ENCODE measurements around the gene PPP1R1B. TPM values are rescaled to one million over a fixed set of nuclear protein-coding genes. Genes with fewer than 3 reads are reported as not detected.

PPP1R1B gene
- total RNA-seq: 10 to 100 TPM in 1 of 4 donors, under 1 TPM in 3; 0.26 to 22.0 (median 0.68) TPM

DNA sequence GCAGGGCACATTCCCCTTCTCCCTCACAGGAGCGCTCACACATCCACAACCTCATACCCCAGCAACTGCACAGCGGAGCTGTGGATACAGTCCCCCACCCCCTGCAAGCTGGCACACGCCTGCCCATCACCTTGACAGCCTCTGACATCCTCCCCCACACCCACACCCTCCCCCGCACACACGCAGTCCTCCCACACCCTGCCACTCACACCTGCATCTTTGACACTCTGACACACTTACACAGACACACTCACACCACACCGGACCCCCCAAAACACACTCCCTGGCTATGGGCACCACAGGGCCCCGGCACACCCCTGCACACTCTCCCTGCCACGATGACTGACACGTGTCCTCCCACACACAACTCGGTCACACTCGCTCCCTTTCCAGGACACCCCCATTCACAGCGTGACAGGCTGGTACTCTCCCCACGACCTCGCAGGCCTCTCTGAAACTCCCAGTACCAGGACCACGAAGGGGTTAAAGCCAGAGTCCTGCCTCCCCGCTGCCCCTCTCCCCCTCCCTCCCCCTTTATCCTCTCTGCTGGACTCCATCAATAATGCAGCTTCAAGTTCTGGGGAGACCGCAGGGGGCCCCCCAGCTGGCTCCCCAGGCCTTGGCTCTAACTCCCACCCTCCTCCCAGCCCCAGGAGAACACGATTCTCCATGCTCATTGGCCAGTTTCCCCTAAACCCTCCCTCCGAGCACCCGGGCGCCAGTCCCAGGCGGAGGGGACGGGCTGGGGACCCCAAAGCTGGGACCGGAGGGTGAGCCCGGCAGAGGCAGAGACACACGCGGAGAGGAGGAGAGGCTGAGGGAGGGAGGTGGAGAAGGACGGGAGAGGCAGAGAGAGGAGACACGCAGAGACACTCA is at the start of gene PPP1R1B:
TSS of gene PPP1R1B (plus strand) at position 782 of the 876 bp plus-strand sequence. CDS start 441 bp downstream, outside the sequence.
- intact Hi-C loops (cut with DNase I; ENCODE audit: low total_unique reads): loop anchor here (10.0 kb wide), 1 partner anchor 72 kb away; no protein-coding TSS in a partner anchor
- TF ChIP-seq, protein P1, sequence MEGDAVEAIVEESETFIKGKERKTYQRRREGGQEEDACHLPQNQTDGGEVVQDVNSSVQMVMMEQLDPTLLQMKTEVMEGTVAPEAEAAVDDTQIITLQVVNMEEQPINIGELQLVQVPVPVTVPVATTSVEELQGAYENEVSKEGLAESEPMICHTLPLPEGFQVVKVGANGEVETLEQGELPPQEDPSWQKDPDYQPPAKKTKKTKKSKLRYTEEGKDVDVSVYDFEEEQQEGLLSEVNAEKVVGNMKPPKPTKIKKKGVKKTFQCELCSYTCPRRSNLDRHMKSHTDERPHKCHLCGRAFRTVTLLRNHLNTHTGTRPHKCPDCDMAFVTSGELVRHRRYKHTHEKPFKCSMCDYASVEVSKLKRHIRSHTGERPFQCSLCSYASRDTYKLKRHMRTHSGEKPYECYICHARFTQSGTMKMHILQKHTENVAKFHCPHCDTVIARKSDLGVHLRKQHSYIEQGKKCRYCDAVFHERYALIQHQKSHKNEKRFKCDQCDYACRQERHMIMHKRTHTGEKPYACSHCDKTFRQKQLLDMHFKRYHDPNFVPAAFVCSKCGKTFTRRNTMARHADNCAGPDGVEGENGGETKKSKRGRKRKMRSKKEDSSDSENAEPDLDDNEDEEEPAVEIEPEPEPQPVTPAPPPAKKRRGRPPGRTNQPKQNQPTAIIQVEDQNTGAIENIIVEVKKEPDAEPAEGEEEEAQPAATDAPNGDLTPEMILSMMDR (IDR thresholded peaks at IDR 0.05): no peak
- TF ChIP-seq POLR2A (IDR thresholded peaks at IDR 0.05): no peak
- no peak within 1 kb of the TSS for H3K27ac ChIP-seq
- no peaks in the 10 kb centered on the region for H3K36me3 ChIP-seq
- no peak for DNase-seq
- H3K4me3 ChIP-seq: no peak within 1 kb of the TSS
- H3K9me3 ChIP-seq: no peaks in the 10 kb centered on the region
- peaks cover 0 to 13% of the 10 kb centered on the region in 2 donors for H3K4me1 ChIP-seq
- peaks cover 22% of the 10 kb centered on the region in 2 donors for H3K27me3 ChIP-seq

DNA sequence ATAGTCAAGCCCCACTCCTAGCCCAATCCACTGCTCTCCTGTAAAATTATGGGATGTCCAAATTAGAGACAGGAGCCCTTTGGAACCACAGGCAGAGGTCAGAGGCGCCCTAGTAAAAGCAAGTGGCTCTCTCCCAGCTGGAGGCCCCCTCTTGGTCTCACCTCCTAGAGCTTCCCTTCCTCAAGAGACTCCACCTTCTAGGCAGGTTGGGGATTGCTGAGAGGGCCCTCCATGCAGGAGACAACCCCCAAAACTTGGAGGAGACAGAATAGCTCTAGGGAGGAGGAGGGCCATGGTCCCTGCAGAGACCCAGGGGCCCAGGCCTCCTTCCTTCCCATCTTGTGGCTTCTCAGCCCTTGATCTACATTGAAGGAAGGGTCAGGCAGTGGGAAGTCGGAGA is 48.5 kb upstream of the PPP1R1B start:
- intact Hi-C loops (cut with DNase I; ENCODE audit: low total_unique reads): no loop called here
- no peak for TF ChIP-seq POLR2A (IDR thresholded peaks at IDR 0.05)
- TF ChIP-seq, protein P1 (IDR thresholded peaks at IDR 0.05): no peak
- Histone ChIP-seq H3K4me1 (no peaks in the 10 kb centered on the region), H3K4me3 (no peak overlapping the region), H3K27ac (no peak overlapping the region), H3K36me3 (no peaks in the 10 kb centered on the region), H3K27me3 (no peaks in the 10 kb centered on the region), H3K9me3 (no peaks in the 10 kb centered on the region)
- no peak for DNase-seq

DNA sequence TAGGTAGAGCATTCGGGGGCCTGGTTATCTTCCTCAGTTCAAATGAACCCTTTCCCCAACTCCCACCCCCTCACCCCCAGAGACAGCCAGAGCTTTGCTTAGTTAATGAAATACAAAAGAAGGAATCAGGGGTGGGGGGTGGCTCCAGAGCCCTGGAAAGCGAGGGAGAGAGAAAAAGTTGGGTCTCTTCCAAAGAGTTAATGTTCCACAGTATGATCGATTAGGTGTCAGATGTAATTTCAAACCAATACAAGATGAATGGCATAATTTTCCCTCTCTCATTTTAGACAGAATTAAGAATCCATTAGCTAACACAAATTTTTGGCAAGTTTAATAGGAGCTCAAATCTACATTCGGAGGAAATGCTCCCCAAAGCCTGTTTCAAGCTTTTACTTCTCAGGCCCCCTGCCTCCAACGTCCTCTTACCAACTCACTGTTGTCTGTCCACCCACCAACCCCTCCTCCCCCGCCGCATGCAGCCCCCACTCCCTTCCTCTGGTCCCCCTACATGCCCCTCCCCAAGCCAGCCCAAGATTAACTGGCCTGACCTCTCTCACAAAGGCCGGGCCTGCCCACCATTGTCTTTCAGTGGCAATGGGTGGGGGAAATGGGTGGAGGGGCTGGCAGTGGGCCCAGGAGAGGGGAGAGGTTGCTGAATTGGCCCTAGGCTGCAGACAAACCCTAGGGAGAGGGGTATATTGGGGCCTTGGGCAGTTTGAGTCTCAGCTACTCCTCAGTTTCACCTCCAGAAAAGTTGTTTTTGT is 47.3 kb upstream of the PPP1R1B start:
- Histone ChIP-seq H3K27me3 (no peaks in the 10 kb centered on the region), H3K27ac (no peak overlapping the region), H3K4me1 (no peaks in the 10 kb centered on the region), H3K4me3 (no peak overlapping the region), H3K9me3 (no peaks in the 10 kb centered on the region), H3K36me3 (no peaks in the 10 kb centered on the region)
- TF ChIP-seq POLR2A (IDR thresholded peaks at IDR 0.05): no peak
- TF ChIP-seq, protein P1 (IDR thresholded peaks at IDR 0.05): no peak
- peak in 1 of 2 donors; percentile 23 for DNase-seq
- intact Hi-C loops (cut with DNase I; ENCODE audit: low total_unique reads): no loop called here

DNA sequence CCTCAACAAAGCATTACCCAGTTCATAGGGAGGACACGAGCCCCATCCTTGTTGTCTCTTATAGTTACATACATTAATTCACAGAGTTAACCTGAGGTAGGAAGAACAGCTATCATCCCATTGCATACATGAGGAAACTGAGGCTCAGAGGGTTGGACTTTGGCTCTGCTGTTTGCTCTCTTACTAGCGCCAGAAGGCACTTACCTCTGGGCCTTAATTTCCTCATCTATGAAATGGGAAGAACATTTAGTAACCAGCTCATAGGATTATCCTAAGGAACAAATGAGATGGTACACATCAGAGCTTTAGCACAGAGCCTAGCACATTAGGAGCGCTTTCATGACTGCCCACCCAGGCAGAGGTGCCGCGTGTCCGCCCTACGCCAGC is 46.7 kb upstream of the PPP1R1B start:
- intact Hi-C loops (cut with DNase I; ENCODE audit: low total_unique reads): no loop called here
- no peaks in the 10 kb centered on the region for H3K36me3 ChIP-seq
- H3K27me3 ChIP-seq: no peaks in the 10 kb centered on the region
- H3K4me1 ChIP-seq: no peaks in the 10 kb centered on the region
- TF ChIP-seq, protein P1 (IDR thresholded peaks at IDR 0.05): no peak
- H3K9me3 ChIP-seq: no peaks in the 10 kb centered on the region
- H3K4me3 ChIP-seq: no peak overlapping the region
- H3K27ac ChIP-seq: no peak overlapping the region
- DNase-seq: no peak
